ENCODE data around the gene ELMOD3.

GRCh38 chr2:85415980-85416650 is 61.5 kb downstream of the ELMOD3 start:
- TF ChIP-seq CTCF (IDR thresholded peaks at IDR 0.05 in 8 of 11, conservative IDR thresholded peaks at IDR 0.05 in 3 of 11) = no peak
- TF ChIP-seq POLR2A (IDR thresholded peaks at IDR 0.05) = no peak
- TF ChIP-seq POLR2AphosphoS5 (IDR thresholded peaks at IDR 0.05) = no peak
